SK-N-SH treated with all-trans-retinoic acid at 6 μM for 48 hours (cell line): Measurements from ENCODE around the gene LUC7L2.
A peak's percentile ranks its signal among the peaks of the same experiment; 100 is the strongest.

Experiments used
- ATAC-seq: fragments of 200-7000 bp; cut with Tn5 transposase; 3 replicates; pipeline ENCODE4 v1.9.1; 2020; ENCODE audit warnings: mild to moderate bottlenecking, moderate library complexity
- ARNTL ChIP-seq: fragments of 450-650 bp; formaldehyde crosslinking; IDR thresholded peaks from 2 replicates; pipeline ENCODE4 v1.5.0; 2020; ENCODE audit warnings: low read depth, mild to moderate bottlenecking, moderate library complexity, borderline replicate concordance
- BACH2 ChIP-seq: fragments of 250-450 bp; sonication (Bioruptor Pico); IDR thresholded peaks from 2 replicates; pipeline ENCODE4 v1.9.0; 2021; ENCODE audit warnings: mild to moderate bottlenecking, borderline replicate concordance
- ESRRG ChIP-seq: fragments of 250-450 bp; sonication (Bioruptor Pico); IDR thresholded peaks from 2 replicates; pipeline ENCODE4 v1.6.1; 2021; ENCODE audit warnings: mild to moderate bottlenecking
- GLIS3 ChIP-seq: fragments of 250-450 bp; sonication (Bioruptor Pico); IDR thresholded peaks from 2 replicates; pipeline ENCODE4 v1.5.0; 2020; ENCODE audit warnings: mild to moderate bottlenecking, moderate library complexity
- ISL1 ChIP-seq: fragments of 250-450 bp; sonication (Bioruptor Pico); IDR thresholded peaks from 2 replicates; pipeline ENCODE4 v2.1.2; 2022; ENCODE audit warnings: mild to moderate bottlenecking, moderate library complexity
- OSR1 ChIP-seq: fragments of 250-450 bp; sonication (Bioruptor Pico); IDR thresholded peaks from 2 replicates; pipeline ENCODE4 v1.8.0; 2022; ENCODE audit warnings: moderate library complexity, mild to moderate bottlenecking, inconsistent platforms
- PPARA ChIP-seq: fragments of 250-450 bp; sonication (Bioruptor Pico); IDR thresholded peaks from 2 replicates; pipeline ENCODE4 v1.5.0; 2020; ENCODE audit warnings: mild to moderate bottlenecking, borderline replicate concordance
- RARB ChIP-seq: fragments of 250-450 bp; sonication (Bioruptor Pico); IDR thresholded peaks from 2 replicates; pipeline ENCODE4 v1.8.0; 2021; ENCODE audit warnings: mild to moderate bottlenecking, moderate library complexity
- TCF4 ChIP-seq: fragments of 250-450 bp; sonication (Bioruptor Pico); IDR thresholded peaks from 2 replicates; pipeline ENCODE4 v1.8.0; 2021; ENCODE audit warnings: mild to moderate bottlenecking, moderate library complexity, borderline replicate concordance
- TOX ChIP-seq: fragments of 250-450 bp; sonication (Bioruptor Pico); IDR thresholded peaks from 2 replicates; pipeline ENCODE4 v1.8.0; 2021; ENCODE audit warnings: mild to moderate bottlenecking, moderate library complexity, borderline replicate concordance
- ZFP3 ChIP-seq: fragments of 250-450 bp; sonication (Bioruptor Pico); IDR thresholded peaks from 2 replicates; pipeline ENCODE4 v1.5.0; 2020; ENCODE audit warnings: mild to moderate bottlenecking, moderate library complexity
- ZFP30 ChIP-seq: fragments of 450-650 bp; formaldehyde crosslinking; IDR thresholded peaks from 2 replicates; pipeline ENCODE4 v1.5.0; 2022; ENCODE audit warnings: mild to moderate bottlenecking, moderate library complexity
- ZNF565 ChIP-seq: fragments of 450-650 bp; formaldehyde crosslinking; conservative IDR thresholded peaks from 2 replicates; pipeline ENCODE4 v1.5.0; 2020; ENCODE audit warnings: low read depth, mild to moderate bottlenecking, moderate library complexity
- ZNF8 ChIP-seq: fragments of 450-650 bp; formaldehyde crosslinking; IDR thresholded peaks from 2 replicates; pipeline ENCODE4 v1.5.0; 2020; ENCODE audit warnings: mild to moderate bottlenecking, moderate library complexity
- TF ChIP-seq, protein P1 (sequence below): fragments of 250-450 bp; sonication (Bioruptor Pico); IDR thresholded peaks from 2 replicates; pipeline ENCODE4 v1.5.1; 2020; ENCODE audit warnings: low read depth, mild to moderate bottlenecking, moderate library complexity
- TF ChIP-seq, protein P2 (sequence below): fragments of 250-450 bp; sonication (Bioruptor Pico); IDR thresholded peaks from 2 replicates; pipeline ENCODE4 v1.5.0; 2020; ENCODE audit warnings: mild to moderate bottlenecking, moderate library complexity
- TF ChIP-seq, protein P3 (sequence below): fragments of 250-450 bp; sonication (Bioruptor Pico); IDR thresholded peaks from 2 replicates; pipeline ENCODE4 v1.8.0; 2020; ENCODE audit warnings: mild to moderate bottlenecking, moderate library complexity, borderline replicate concordance
- TF ChIP-seq, protein P4 (sequence below): fragments of 250-450 bp; sonication (Bioruptor Pico); IDR thresholded peaks from 2 replicates; pipeline ENCODE4 v1.8.0; 2021; ENCODE audit warnings: low read depth, mild to moderate bottlenecking, moderate library complexity, borderline replicate concordance
- TF ChIP-seq, protein P5 (sequence below): fragments of 250-450 bp; sonication (Bioruptor Pico); IDR thresholded peaks from 2 replicates; pipeline ENCODE4 v1.5.1; 2021; ENCODE audit warnings: mild to moderate bottlenecking, moderate library complexity

Gene LUC7L2

DNA sequence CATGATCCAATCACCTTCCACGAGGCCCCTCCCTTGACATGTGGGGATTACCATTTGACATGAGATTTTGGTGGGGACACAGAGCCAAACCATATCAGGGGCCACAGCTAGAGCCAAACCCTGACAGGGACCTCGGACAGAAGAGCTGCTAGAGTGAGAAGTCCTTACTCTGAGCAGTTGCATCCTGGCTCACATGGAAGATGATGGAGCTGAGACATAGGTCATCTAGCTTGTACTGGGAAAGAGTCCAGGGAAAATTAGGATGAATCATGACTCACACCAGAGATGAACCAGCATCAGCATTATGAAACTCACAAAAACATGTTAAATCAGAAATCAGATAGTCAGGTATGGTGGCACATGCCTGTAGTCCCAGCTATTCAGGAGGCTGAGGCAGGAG, 31.3 kb upstream of the LUC7L2 start:
- ATAC-seq = peak; percentile 94
- TF ChIP-seq TOX (CRISPR knock-in tag) (no peak), TCF4 (CRISPR knock-in tag) (no peak), RARB (CRISPR knock-in tag) (no peak), ZNF565 (CRISPR knock-in tag) (no peak), OSR1 (CRISPR knock-in tag) (no peak), ARNTL (CRISPR knock-in tag) (no peak), BACH2 (CRISPR knock-in tag) (no peak), GLIS3 (no peak), PPARA (CRISPR knock-in tag) (no peak), ZNF8 (CRISPR knock-in tag) (no peak), ISL1 (CRISPR knock-in tag) (no peak), ZFP3 (no peak), ESRRG (CRISPR knock-in tag) (no peak), ZFP30 (CRISPR knock-in tag) (no peak)
- TF ChIP-seq, protein P1, sequence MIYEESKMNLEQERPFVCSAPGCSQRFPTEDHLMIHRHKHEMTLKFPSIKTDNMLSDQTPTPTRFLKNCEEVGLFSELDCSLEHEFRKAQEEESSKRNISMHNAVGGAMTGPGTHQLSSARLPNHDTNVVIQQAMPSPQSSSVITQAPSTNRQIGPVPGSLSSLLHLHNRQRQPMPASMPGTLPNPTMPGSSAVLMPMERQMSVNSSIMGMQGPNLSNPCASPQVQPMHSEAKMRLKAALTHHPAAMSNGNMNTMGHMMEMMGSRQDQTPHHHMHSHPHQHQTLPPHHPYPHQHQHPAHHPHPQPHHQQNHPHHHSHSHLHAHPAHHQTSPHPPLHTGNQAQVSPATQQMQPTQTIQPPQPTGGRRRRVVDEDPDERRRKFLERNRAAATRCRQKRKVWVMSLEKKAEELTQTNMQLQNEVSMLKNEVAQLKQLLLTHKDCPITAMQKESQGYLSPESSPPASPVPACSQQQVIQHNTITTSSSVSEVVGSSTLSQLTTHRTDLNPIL (CRISPR knock-in tag) = no peak
- TF ChIP-seq, protein P2, sequence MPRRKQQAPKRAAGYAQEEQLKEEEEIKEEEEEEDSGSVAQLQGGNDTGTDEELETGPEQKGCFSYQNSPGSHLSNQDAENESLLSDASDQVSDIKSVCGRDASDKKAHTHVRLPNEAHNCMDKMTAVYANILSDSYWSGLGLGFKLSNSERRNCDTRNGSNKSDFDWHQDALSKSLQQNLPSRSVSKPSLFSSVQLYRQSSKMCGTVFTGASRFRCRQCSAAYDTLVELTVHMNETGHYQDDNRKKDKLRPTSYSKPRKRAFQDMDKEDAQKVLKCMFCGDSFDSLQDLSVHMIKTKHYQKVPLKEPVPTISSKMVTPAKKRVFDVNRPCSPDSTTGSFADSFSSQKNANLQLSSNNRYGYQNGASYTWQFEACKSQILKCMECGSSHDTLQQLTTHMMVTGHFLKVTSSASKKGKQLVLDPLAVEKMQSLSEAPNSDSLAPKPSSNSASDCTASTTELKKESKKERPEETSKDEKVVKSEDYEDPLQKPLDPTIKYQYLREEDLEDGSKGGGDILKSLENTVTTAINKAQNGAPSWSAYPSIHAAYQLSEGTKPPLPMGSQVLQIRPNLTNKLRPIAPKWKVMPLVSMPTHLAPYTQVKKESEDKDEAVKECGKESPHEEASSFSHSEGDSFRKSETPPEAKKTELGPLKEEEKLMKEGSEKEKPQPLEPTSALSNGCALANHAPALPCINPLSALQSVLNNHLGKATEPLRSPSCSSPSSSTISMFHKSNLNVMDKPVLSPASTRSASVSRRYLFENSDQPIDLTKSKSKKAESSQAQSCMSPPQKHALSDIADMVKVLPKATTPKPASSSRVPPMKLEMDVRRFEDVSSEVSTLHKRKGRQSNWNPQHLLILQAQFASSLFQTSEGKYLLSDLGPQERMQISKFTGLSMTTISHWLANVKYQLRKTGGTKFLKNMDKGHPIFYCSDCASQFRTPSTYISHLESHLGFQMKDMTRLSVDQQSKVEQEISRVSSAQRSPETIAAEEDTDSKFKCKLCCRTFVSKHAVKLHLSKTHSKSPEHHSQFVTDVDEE (CRISPR knock-in tag) = no peak
- TF ChIP-seq, protein P3, sequence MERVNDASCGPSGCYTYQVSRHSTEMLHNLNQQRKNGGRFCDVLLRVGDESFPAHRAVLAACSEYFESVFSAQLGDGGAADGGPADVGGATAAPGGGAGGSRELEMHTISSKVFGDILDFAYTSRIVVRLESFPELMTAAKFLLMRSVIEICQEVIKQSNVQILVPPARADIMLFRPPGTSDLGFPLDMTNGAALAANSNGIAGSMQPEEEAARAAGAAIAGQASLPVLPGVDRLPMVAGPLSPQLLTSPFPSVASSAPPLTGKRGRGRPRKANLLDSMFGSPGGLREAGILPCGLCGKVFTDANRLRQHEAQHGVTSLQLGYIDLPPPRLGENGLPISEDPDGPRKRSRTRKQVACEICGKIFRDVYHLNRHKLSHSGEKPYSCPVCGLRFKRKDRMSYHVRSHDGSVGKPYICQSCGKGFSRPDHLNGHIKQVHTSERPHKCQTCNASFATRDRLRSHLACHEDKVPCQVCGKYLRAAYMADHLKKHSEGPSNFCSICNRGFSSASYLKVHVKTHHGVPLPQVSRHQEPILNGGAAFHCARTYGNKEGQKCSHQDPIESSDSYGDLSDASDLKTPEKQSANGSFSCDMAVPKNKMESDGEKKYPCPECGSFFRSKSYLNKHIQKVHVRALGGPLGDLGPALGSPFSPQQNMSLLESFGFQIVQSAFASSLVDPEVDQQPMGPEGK (CRISPR knock-in tag) = no peak
- TF ChIP-seq, protein P4, sequence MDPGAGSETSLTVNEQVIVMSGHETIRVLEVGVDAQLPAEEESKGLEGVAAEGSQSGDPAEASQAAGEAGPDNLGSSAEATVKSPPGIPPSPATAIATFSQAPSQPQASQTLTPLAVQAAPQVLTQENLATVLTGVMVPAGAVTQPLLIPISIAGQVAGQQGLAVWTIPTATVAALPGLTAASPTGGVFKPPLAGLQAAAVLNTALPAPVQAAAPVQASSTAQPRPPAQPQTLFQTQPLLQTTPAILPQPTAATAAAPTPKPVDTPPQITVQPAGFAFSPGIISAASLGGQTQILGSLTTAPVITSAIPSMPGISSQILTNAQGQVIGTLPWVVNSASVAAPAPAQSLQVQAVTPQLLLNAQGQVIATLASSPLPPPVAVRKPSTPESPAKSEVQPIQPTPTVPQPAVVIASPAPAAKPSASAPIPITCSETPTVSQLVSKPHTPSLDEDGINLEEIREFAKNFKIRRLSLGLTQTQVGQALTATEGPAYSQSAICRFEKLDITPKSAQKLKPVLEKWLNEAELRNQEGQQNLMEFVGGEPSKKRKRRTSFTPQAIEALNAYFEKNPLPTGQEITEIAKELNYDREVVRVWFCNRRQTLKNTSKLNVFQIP (CRISPR knock-in tag) = no peak
- TF ChIP-seq, protein P5, sequence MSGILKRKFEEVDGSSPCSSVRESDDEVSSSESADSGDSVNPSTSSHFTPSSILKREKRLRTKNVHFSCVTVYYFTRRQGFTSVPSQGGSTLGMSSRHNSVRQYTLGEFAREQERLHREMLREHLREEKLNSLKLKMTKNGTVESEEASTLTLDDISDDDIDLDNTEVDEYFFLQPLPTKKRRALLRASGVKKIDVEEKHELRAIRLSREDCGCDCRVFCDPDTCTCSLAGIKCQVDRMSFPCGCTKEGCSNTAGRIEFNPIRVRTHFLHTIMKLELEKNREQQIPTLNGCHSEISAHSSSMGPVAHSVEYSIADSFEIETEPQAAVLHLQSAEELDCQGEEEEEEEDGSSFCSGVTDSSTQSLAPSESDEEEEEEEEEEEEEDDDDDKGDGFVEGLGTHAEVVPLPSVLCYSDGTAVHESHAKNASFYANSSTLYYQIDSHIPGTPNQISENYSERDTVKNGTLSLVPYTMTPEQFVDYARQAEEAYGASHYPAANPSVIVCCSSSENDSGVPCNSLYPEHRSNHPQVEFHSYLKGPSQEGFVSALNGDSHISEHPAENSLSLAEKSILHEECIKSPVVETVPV = no peak

DNA sequence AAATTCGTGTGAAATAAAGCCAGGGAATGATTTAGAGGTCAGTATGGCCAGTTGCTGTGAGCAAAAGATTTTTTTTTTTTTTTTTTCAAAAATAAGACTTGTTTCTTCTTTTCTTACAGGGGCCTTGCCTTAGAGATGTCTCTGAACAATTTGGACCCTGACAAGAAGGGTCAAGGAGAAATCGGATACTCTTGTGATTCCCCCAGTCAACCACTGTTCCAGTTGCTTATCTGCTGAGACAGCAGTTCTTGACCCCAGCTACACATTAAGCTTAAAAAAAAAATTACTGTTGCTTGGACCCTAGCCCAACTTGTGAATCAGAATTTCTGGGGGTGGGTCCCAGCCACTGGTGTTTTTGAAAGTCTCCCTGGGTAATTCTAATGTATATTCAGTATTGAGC, 30.6 kb upstream of the LUC7L2 start:
- TF ChIP-seq, protein P3 (CRISPR knock-in tag) = no peak
- TF ChIP-seq, all 23 proteins: peak for 0
- ATAC-seq = no peak
